SKM-1 (cell line): ENCODE results near the gene APELA.
A peak's percentile ranks its signal among the peaks of the same experiment; 100 is the strongest.
"Not testable (repeated sequence)": the region's sequence is repeated elsewhere in the genome, so short reads cannot be mapped to it uniquely, and the experiment has no call there.

Source experiments
- DNase-seq: peaks from one replicate; lab custom pipeline; 2025; ENCODE audit not compliant: unreplicated experiment; lab: John Stamatoyannopoulos, UW

The APELA gene, protein sequence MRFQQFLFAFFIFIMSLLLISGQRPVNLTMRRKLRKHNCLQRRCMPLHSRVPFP

GRCh38 chr4:164876700-164877324, at the start of gene APELA:
Gene APELA, plus strand, starts transcription at chr4:164877178. Its CDS starts 154 bp downstream, at chr4:164877332.
- DNase-seq = peak; percentile 25

- no peak for DNase-seq
Observed at GRCh38 chr4:164828955-164829354, 48.0 kb upstream of the APELA start.

DNA sequence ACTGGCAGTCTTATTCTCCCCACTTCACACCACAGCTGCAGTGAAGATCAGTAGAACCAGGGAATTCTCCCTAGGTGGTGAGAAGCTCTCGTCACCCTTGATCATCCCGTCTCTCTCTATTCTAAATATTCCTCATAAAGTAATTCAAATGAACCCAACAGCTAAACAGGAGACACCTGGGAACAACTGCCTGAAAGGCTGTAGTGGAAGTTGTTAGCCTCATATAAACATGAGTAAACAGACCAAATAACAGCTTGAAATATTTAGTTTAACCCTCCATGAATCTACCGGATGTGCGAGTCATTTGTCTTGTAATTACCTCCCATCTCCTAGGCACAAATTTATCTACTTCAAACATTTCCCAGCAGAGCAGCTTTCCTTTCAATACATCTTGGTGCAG, 30.4 kb upstream of the APELA start:
- no peak for DNase-seq

GRCh38 chr4:164847016-164847415, 30.0 kb upstream of the APELA start:
- no peak for DNase-seq

DNA sequence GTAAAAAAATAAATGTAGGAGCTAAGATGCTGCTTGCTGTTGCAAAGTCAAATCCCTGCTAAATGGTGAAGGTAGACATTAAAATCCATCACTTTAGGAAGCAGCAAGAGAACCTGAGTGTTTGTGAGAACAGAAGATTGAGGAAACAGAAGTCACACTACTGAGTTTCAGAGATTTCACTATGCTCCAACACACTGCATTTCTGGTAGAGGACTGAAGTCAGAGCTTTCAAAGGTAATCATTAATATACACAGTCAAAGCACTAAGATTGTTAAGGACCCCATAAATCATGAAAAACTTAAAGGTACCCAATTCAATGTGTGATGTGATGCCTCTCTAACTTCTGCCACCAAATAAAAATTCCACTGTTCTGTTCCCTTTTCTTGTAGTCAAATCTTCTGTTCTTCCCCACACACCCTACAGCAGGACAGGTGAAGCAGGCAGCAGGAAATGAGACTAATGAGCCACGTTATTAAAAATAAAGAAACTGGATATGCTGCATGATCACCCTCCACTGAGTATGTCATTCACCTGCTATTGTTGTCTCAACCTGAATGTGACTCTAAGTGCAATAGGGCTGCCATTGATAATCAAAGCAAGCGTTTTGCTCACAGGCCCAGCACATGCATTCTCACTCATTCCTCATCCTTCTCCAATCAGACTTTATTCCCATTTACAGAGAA, 28.9 kb upstream of the APELA start:
- DNase-seq = no peak

- DNase-seq = no peak
Observed at GRCh38 chr4:164856396-164856795, 20.6 kb upstream of the APELA start.

DNA sequence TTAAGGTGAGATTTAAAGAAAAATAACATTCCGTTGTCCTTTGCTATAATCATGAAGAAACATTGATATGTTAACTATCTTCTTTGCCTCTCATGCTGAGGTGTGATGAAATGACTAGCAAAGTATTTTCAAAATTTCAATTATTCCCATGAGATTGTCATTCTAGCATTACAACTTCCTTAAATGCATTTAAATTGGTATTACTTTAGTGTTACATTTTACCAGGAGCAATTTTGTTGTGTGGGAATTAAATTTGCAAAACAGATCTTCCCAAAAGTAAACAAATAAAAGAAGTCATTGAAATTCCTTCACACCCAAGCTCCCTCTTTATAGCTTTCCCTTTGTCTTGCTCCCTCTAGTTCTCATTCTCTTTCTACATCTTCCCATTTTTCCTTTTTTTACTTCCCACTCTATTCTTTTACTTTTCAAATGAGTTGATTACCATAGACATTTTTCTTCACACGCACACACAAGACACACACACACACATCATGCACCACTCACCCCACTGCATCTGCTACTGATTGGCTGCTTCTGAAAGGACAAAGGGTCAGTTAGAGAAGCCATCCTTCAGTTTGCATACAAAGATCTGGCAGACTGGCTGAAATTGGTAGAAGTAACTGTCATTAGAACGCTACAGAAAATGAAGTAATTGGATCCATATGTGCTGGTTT, 10.0 kb upstream of the APELA start:
- DNase-seq = no peak

- no peak for DNase-seq
Observed at GRCh38 chr4:164871673-164872072, 5.3 kb upstream of the APELA start.

DNA sequence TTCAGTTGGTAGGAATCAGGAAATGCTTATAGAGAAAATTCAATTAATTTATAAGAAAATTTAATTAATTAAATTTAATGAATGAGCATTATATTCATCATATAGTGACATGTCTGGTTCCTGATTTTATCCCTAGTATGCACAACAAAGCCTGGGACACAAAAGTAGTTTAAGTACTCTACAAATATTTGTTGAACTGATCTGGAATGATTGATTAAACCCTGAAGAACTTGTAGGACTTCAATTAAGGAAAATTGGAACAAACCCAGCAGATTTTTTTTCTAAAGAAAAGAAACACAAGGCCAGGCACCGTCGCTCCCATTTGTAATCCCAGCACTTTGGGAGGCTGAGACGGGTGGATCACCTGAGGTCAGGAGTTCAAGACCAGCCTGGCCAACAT, 4.5 kb upstream of the APELA start:
- DNase-seq = no peak

GRCh38 chr4:164874789-164875188, 2.2 kb upstream of the APELA start:
- no peak for DNase-seq

GRCh38 chr4:164880489-164881262, 3.7 kb downstream of the APELA start:
- DNase-seq = no peak

GRCh38 chr4:164888096-164888715, 11.2 kb downstream of the APELA start:
- DNase-seq = no peak

- DNase-seq = no peak
Observed at GRCh38 chr4:164890691-164891090, 13.7 kb downstream of the APELA start.

GRCh38 chr4:164892018-164892417, 15.0 kb downstream of the APELA start:
- no peak for DNase-seq

GRCh38 chr4:164894702-164895101, 17.7 kb downstream of the APELA start:
- DNase-seq = no peak

- DNase-seq = no peak
Observed at GRCh38 chr4:164902608-164903007, 25.6 kb downstream of the APELA start.

DNA sequence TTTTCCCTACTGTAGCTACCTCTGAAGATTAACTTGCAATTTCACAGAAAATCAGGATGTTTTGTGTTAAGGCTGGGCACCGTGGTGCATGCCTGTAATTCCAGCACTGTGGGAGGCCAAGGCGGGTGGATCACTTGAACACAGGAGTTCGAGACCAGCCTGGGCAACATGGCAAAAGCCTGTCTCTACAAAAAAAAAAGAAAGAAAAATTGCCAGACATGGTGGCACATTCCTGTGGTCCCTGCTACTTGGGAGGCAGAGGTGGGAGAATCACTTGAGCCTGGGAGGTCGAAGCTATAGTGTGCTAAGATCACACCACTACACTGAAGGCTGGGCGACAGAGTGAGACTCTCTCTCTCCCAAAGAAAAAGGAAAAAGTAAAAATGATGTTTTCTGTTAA, 27.4 kb downstream of the APELA start:
- no peak for DNase-seq

GRCh38 chr4:164904941-164905340, 28.0 kb downstream of the APELA start:
- no peak for DNase-seq

DNA sequence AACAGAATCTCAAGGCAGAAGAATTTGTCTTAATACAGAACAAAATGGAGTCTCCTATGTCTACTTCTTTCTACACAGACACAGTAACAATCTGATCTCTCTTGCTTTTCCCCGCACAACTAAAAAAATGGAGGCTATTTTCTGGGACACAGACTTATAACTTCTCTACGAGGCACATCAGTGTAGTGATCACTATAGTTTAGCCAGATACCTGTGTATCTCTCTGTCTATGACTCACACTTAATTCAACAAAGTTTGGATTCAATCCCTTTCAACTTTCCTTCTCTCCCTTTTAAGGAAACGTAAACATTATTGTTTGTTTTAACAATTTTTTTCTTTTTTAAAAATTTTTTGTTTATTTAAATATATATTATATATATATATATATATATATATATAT, 29.4 kb downstream of the APELA start:
- DNase-seq = no peak

- DNase-seq = not testable (repeated sequence)
Observed at GRCh38 chr4:164913506-164913905, 36.5 kb downstream of the APELA start.

GRCh38 chr4:164918956-164919355, 42.0 kb downstream of the APELA start:
- no peak for DNase-seq
